ENCODE measurements around the gene ALOXE3. TPM values are rescaled to one million over a fixed set of nuclear protein-coding genes. Genes with fewer than 3 reads are reported as not detected.
A peak's percentile ranks its signal among the peaks of the same experiment; 100 is the strongest.
"Not testable (repeated sequence)": the region's sequence is repeated elsewhere in the genome, so short reads cannot be mapped to it uniquely, and the experiment has no call there.

The ALOXE3 gene
- total RNA-seq, 1 donor from 2014 or later, result not detected

DNA sequence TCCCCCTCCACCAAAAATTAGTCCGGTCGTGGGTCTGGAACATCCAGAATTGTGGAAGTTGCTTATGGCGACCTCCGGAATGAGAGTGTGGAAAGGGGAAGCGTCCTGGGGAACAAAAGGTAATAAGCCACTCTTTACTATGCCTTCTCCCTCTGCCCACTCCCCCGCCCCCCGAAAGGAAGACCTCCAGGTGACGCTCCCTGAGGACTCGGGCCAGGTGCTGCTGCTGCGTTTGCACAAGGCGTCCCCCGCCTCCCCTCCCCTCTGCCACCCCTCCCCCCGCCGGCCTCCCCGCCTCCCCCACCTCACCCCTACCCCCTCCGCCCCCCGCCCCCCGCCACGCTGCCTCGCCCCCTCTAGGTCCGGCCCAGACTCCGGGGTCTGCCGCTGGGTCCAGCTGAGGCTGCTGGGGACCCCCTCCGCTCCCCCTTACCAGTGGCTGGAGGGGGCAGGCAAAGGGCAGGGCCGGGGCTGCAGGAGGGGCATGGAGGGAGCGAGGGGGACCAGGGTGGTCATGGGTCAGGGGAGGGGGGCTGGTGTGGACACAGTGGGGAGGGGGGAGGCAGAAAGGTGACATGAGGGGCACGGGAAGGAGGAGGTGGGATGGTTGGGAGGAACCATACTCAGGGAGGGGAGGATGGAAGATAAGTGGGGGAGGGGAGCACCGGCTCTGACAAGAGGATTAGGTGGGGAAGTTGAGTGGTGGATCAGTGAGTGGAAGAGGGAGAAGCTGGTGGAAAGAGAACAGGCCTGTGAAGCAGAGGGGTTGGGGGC, 54.4 kb downstream of the ALOXE3 start:
- TF ChIP-seq, protein P1, sequence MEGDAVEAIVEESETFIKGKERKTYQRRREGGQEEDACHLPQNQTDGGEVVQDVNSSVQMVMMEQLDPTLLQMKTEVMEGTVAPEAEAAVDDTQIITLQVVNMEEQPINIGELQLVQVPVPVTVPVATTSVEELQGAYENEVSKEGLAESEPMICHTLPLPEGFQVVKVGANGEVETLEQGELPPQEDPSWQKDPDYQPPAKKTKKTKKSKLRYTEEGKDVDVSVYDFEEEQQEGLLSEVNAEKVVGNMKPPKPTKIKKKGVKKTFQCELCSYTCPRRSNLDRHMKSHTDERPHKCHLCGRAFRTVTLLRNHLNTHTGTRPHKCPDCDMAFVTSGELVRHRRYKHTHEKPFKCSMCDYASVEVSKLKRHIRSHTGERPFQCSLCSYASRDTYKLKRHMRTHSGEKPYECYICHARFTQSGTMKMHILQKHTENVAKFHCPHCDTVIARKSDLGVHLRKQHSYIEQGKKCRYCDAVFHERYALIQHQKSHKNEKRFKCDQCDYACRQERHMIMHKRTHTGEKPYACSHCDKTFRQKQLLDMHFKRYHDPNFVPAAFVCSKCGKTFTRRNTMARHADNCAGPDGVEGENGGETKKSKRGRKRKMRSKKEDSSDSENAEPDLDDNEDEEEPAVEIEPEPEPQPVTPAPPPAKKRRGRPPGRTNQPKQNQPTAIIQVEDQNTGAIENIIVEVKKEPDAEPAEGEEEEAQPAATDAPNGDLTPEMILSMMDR (IDR thresholded peaks at IDR 0.05; ENCODE audit: unreplicated experiment), result no peak
- no peak for DNase-seq (ENCODE audit: low spot score)
- Mint-ChIP-seq H3K4me3 (ENCODE audit: unreplicated experiment) (no peak overlapping the region), H3K27ac (ENCODE audit: unreplicated experiment) (no peak overlapping the region), H3K4me1 (ENCODE audit: unreplicated experiment) (peaks cover 17% of the 10 kb centered on the region), H3K27me3 (ENCODE audit: unreplicated experiment) (peaks cover 27% of the 10 kb centered on the region), H3K9me3 (ENCODE audit: unreplicated experiment) (no peaks in the 10 kb centered on the region), H3K36me3 (ENCODE audit: low read depth, unreplicated experiment) (no peaks in the 10 kb centered on the region)

DNA sequence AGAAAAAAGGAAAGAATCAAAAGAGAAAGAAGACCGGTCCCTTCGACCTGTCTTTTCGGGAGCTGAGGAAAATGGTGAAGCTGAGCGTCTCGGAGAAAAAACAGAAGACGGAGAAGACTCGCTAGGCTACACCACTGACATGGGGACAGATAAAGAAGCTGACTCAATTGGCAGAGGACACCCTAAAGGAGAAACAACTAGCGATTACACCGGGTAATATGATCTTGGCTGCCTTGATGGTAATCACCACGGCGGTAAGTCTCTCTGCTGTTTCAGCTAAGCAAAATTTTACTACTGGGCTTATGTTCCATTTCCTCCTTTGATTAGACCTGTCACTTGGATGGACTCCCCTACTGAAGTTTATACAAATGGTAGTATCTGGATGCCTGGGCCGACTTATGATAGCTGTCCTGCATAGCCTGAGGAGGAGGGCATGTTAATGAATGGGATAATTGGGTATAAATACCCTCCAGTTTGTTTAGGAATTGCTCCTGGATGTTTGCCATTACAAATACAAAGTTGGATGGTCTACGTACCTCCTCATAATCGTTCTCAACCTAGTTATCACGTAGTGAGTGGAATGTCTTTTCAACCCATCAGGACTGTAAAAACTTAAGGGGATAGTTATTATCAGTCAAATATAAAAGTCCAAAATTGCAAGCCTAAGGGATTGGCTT, 55.4 kb downstream of the ALOXE3 start:
- H3K36me3 Mint-ChIP-seq (ENCODE audit: low read depth, unreplicated experiment), result no peaks in the 10 kb centered on the region
- TF ChIP-seq, protein P1 (IDR thresholded peaks at IDR 0.05; ENCODE audit: unreplicated experiment), result no peak
- H3K27me3 Mint-ChIP-seq (ENCODE audit: unreplicated experiment), result peaks cover 22% of the 10 kb centered on the region
- H3K4me3 Mint-ChIP-seq (ENCODE audit: unreplicated experiment), result peak overlapping the region; percentile 3
- H3K4me1 Mint-ChIP-seq (ENCODE audit: unreplicated experiment), result peaks cover 11% of the 10 kb centered on the region
- no peak overlapping the region for H3K27ac Mint-ChIP-seq (ENCODE audit: unreplicated experiment)
- H3K9me3 Mint-ChIP-seq (ENCODE audit: unreplicated experiment), result no peaks in the 10 kb centered on the region
- no peak for DNase-seq (ENCODE audit: low spot score)

DNA sequence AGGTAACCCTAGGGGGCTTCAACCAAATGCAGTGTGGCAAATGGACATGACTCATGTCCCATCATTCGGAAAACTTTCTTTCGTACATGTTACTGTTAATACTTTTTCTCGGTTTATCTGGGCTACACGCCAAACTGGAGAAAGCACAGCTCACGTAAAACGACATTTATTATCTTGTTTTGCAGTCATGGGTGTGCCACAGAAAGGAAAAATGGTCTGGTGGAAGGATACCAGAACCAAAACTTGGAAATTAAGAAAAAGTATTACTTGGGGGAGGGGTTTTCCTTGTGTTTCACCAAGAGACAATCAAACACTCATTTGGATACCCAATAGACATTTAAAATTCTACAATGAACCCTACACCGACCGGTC, 55.9 kb downstream of the ALOXE3 start:
- H3K27ac Mint-ChIP-seq (ENCODE audit: unreplicated experiment), result no peak overlapping the region
- TF ChIP-seq, protein P1 (IDR thresholded peaks at IDR 0.05; ENCODE audit: unreplicated experiment), result no peak
- no peak for DNase-seq (ENCODE audit: low spot score)
- H3K27me3 Mint-ChIP-seq (ENCODE audit: unreplicated experiment), result peaks cover 22% of the 10 kb centered on the region
- no peaks in the 10 kb centered on the region for H3K9me3 Mint-ChIP-seq (ENCODE audit: unreplicated experiment)
- H3K36me3 Mint-ChIP-seq (ENCODE audit: low read depth, unreplicated experiment), result no peaks in the 10 kb centered on the region
- H3K4me3 Mint-ChIP-seq (ENCODE audit: unreplicated experiment), result peak overlapping the region; percentile 3
- H3K4me1 Mint-ChIP-seq (ENCODE audit: unreplicated experiment), result peaks cover 11% of the 10 kb centered on the region

DNA sequence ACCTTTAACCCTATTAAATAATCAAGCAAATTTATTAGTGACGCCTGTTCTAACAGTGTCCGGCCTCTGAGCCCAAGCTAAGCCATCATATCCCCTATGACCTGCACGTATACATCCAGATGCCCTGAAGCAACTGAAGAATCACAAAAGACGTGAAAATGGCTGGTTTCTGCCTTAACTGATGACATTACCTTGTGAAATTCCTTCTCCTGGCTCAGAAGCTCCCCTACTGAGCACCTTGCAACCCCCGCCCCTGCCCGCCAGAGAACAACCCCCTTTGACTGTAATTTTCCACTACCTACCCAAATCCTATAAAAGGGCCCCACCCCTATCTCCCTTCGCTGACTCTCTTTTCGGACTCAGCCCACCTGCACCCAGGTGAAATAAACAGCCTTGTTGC, 56.5 kb downstream of the ALOXE3 start:
- H3K4me3 Mint-ChIP-seq (ENCODE audit: unreplicated experiment); H3K36me3 Mint-ChIP-seq (ENCODE audit: low read depth, unreplicated experiment); H3K27ac Mint-ChIP-seq (ENCODE audit: unreplicated experiment); DNase-seq (ENCODE audit: low spot score); H3K9me3 Mint-ChIP-seq (ENCODE audit: unreplicated experiment): not testable (repeated sequence)
- peaks cover 15% of the 10 kb centered on the region for H3K4me1 Mint-ChIP-seq (ENCODE audit: unreplicated experiment)
- H3K27me3 Mint-ChIP-seq (ENCODE audit: unreplicated experiment), result peaks cover 22% of the 10 kb centered on the region

DNA sequence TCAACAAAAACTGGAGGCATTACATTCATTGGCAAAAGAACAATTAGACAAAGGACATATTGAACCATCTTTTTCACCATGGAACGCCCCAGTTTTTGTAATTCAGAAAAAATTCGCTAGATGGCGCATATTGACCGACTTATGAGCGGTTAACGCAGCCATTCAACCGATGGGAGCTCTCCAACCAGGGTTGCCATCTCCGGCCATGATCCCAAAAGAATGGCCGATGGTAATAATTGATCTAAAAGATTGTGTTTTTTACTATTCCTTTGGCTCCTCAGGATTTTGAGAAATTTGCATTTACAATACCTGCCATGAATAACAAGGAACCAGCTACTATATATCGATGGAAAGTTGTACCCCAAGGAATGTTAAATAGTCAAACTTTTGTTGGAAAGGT, 58.0 kb downstream of the ALOXE3 start:
- no peaks in the 10 kb centered on the region for H3K36me3 Mint-ChIP-seq (ENCODE audit: low read depth, unreplicated experiment)
- TF ChIP-seq, protein P1 (IDR thresholded peaks at IDR 0.05; ENCODE audit: unreplicated experiment), result peak; percentile 91
- H3K27me3 Mint-ChIP-seq (ENCODE audit: unreplicated experiment), result peaks cover 21% of the 10 kb centered on the region

More for the DNA sequence above, 58.0 kb downstream of the ALOXE3 start:
- no peak overlapping the region for H3K27ac Mint-ChIP-seq (ENCODE audit: unreplicated experiment)
- no peak overlapping the region for H3K4me3 Mint-ChIP-seq (ENCODE audit: unreplicated experiment)
- H3K4me1 Mint-ChIP-seq (ENCODE audit: unreplicated experiment), result peaks cover 26% of the 10 kb centered on the region
- H3K9me3 Mint-ChIP-seq (ENCODE audit: unreplicated experiment), result no peaks in the 10 kb centered on the region
- peak; percentile 73 for DNase-seq (ENCODE audit: low spot score)
